ENCODE measurements around the gene PNLIPRP2.

Gene PNLIPRP2

GRCh38 chr10:116657863-116658551 lies 37.3 kb downstream of the PNLIPRP2 start:
- no peak for DNase-seq

DNA sequence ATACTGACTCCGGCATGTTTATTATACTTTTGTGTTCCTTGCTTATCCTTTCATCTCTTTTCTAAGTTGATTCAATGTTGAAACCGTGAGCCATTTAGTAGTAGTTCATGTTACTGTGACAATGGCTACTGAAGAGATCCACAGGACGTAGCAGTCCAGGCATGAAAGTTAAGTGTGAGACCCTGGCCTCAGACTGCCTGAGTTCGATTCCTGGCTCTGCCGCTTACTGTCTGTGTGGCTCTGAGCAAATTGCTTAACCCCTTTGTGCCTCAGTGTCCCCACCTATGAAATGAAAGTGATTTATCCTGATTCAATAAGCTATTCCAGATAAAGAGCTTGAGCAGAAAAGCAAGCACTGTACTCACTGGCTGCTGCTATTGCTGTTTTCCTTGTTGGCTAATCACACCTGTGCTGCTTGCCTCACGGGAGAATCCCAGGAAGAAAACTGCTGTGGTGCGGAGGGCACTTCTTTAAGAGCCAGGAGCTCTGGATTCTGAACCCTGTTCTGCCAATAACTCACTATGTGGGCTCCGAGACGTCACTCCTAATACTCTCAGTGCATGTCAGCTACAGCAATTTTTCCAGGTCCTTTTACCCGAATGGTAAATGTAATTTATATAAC lies 38.4 kb downstream of the PNLIPRP2 start:
- DNase-seq, result no peak

DNA sequence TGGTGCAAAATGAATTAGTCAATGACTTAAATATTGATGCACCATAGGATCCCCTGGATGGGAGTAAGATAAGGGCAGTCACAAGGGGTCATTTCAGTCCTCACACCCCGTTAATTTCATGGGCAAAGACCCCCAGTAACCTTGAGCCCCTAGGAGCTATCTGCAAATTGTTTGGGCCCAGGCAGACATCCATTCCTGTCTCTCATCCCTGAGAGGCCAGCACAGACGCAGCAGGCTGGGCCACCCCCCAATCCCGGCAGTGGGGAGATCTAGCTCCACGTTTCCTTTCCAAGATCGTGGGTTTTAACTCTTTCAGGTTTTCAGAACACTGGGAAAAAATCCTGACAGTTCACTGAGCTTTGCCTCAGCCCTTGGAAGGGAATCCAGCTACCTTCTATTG lies 40.1 kb downstream of the PNLIPRP2 start:
- DNase-seq, result no peak

DNA sequence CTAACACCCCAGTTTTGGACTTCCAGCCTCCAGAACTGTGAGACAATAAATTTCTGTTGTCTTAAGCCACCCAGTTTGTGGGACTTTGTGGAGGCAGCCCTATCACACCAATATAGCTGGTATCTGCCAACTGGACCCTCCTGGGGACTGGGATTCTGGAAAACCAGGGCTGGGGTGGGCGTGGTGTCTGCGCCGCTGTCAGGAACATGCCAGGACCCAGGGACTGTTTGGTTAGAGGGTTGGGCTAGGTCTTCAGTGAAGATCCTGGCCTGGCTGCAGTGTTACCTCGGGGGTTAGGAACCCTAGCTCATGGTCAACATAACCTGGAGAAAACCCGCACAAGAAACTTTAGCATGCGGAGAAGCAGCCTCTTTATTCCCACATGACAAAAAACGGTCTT lies 42.6 kb downstream of the PNLIPRP2 start:
- DNase-seq, result no peak

- no peak for DNase-seq
Measured at GRCh38 chr10:116664631-116665030, 43.9 kb downstream of the PNLIPRP2 start.

- DNase-seq, result no peak
Measured at GRCh38 chr10:116665541-116666125, 44.9 kb downstream of the PNLIPRP2 start.

DNA sequence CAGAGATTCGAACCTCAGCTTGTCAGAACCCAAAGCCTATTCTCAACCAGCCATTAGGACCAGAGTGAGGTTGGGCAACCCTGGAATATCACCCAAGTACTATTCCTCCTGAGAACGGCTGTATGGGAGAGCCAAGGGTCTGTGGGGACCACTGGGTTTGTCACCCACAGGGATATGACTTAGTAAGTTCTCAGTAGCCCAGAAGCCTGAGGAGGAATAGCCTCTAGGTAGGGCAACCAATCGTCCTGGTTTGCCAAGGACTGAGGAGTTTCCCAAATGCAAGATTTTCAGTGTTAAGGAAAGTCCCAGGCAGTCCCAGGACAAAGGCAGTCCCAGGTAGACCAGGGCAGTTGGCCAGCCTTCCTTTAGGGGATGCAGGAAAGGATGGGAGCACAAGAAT lies 46.7 kb downstream of the PNLIPRP2 start:
- DNase-seq, result no peak

- no peak for DNase-seq
Measured at GRCh38 chr10:116668018-116668417, 47.3 kb downstream of the PNLIPRP2 start.

GRCh38 chr10:116668446-116668845 lies 47.7 kb downstream of the PNLIPRP2 start:
- no peak for DNase-seq

DNA sequence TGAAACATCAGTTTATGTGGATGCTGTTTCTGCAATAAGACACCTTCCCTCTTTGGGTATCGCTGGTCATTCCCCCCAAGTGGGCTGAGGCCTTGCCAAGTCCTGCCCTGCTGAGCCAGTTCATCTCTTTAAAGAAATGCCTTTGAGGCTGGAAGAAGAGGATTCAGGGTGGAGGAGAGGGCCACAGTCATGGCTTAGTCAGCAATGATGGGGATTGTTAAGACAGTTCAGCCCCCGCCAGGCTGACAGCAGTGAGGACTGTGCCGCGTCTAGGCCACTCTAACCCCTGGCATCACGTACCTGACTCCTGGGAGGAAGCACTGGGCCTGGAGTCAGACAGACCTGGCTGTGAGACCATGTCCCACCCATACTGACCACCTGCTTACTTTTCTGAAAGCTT lies 48.3 kb downstream of the PNLIPRP2 start:
- no peak for DNase-seq

DNA sequence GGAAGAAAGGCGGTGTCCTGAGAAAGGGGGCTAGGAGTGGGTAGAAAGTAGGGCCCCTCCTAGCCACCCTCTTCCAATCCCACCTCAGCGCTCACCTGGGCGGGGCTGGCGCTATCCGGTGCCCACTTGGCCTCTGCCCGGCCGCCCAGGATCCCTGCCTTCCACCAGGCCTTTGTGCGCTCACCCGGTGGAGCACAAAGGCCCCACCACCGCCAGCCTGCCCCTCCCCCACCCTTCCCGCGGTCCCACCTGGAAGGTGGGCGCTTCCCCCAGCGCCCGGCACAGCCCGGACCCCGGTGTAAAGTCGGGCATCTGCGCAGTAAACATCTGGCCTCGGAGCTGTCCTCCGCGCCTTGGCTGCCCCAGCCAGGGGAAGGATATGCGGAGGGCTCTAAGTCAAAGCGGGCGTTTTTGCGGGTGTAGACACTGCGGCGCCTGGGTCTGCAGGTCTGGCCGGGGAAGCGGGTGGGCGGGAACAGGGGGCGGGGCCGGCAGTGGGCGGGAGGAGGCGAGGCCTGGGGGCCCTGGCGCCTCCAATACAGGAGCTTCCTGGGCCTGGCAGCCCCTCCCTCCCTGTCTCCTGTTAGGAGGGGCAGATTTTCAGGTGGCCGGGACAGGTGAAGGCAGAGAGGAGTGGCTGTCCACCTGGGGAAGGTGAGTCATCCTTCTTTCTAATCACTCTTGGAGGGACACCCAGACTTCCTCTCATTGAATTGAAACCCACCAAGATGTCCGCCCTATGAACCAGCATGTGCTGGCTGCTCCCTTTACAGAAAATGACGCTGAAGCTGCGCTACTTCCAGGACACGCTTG lies 49.3 kb downstream of the PNLIPRP2 start:
- no peak for DNase-seq

DNA sequence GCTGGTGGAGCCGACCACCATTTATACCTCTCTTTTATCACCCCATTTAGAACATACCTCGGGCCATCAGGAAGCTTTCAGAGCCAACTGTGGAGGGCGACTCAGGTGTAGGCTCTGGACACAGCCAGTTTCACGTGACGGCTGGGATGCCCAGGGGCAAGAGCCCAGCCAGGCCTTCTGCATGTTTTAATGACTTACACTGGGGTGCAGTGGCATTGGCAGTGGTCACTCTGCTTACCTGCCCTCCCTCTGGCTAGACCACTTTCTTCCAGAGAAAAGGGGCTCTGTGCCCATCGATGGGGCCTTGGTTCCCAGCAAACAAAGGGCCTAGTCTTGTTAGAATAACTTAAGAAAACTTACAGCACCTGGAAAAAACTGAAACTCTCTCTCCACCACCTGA lies 50.0 kb downstream of the PNLIPRP2 start:
- DNase-seq, result no peak

- no peak for DNase-seq
Measured at GRCh38 chr10:116671274-116671926, 50.6 kb downstream of the PNLIPRP2 start.

DNA sequence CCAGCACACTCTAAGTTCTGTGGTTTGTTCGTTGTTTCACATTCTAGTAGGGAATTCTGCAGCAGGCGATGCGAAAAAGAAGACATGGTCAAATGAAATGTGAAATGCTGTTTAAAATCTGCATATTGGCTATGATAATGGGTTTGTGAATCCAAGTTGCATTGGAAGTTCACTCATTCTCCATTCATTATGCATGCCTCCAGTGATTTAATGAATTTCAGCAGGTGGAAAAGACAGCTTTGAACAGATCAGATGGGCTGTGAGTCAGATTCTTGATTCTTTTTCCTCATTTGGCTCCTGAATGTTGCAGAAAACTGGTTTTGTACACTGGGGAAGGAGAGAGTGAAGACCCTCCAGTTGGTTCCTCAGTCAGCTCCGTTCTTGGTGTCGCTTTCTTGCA lies 52.1 kb downstream of the PNLIPRP2 start:
- no peak for DNase-seq

DNA sequence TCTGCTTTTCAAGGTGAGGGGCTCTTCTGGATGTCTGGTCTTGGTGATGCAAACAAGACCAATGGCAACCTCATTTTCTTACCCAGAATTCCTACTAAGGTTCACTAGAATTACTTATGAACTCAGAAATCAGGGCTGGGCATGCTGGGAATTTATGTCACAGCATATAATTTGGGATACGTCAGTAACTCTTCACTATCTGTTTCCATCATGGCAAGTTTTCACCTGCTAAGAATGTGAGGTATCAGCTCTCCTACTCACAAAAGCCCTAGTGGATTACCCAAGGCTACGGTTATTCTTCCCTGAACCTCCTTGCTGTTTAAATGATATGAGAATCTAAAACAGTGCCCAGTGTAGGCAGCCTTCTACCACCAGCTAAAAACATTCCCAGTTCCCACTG lies 53.1 kb downstream of the PNLIPRP2 start:
- no peak for DNase-seq

DNA sequence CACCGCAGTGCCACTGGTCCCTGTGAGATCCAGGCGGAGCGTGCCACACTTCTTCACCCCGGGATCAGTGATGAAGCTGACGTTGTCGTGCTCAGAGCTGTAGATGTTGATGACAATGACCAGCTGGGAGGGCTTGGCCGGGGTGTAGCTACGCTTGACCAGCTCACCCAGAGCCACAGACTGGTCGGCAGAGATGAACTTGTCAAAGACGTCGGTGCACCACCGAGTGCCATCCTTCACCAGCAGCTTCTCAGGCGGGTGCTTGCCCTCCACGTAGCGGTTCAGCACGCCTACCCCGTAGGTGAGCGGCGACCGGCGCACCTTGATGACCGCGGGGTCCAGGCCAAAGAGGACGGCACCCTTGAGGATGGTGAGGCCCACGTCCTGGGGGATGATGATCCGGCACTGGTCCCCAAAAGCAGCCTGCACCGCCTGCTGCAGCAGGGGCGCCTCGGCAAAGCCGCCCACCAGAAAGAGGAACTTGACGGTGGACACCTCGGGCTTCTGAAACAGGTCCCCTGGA lies 54.2 kb downstream of the PNLIPRP2 start:
- no peak for DNase-seq

DNA sequence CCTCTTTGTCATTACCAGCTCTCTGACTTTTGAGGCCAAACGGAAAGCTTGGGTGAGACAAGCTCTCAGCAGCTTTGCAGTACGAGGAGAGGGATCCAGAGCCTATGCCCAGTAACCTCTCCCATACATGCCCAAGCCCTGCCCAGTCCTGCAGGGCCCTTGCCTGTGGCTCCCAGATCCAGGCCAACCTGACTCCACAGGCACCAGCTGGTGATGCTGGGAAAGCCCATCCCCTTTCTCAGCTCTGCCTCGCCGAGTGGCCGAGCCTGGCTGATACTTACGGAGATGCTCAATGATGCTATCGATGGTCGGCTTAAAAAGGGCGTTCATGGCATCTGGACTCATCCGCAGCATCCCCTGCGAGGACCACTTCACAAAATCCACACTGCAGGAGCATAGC lies 55.4 kb downstream of the PNLIPRP2 start:
- DNase-seq, result no peak

GRCh38 chr10:116676633-116677032 lies 55.9 kb downstream of the PNLIPRP2 start:
- no peak for DNase-seq

GRCh38 chr10:116679351-116679750 lies 58.6 kb downstream of the PNLIPRP2 start:
- DNase-seq, result no peak

DNA sequence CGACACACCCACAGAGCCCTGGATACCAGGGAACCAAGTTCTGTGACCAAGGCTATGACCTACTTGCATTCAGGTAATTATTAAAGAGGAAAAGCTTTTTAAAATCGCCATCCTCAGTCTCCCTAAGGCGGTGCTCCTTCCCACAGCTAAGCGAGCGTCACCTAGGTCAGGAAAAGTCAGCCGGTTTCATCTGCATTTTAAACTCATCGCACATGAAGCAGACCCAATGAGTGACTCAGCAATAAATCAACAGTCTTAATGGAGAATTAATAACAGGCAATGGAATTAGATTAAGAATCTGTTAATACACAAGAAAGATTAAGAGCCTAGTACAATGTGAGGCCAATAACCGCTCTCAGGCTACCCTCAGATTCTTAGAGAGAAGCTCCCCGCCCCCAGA lies 62.4 kb downstream of the PNLIPRP2 start:
- no peak for DNase-seq

- no peak for DNase-seq
Measured at GRCh38 chr10:116683821-116684220, 63.1 kb downstream of the PNLIPRP2 start.

DNA sequence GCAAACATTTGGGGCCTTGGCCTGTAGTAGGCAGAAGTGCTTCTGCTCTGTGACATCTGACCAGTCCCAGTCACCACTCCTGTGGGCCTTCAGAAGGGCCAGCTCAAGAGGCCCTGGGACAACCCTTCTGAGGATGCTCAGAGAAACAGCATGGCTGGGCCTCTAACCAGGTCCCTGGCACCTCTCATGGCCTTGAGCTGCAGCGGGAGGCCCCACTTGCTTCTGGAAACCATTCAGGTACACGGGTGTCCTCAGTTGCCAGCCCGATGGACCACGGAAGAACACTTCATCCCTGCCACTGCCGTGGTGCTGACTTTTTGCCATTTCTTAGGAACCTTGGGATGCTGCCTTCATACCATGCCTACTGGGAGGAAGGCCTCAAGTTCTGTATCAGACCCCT lies 64.0 kb downstream of the PNLIPRP2 start:
- no peak for DNase-seq

DNA sequence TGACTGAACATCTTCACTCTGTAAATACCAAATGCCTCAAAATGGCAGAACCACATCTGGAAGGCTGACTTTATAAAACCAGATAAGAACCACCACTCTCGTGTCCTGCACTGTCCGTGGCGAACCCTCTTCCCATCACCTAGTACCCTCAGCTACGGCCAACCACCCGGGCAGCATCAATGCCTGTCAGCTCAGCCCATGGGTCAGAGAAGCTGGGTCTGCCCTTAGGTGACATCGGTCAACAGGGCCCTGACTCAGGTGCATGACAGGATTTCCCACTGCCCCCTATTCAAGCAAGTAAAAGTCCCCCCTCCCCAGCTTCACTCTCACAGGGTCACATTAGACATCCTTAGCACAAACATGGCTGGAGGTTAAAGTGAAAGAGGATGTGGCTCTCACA lies 65.1 kb downstream of the PNLIPRP2 start:
- DNase-seq, result no peak

Data from NCI-H345 (cell line).